Nephron progenitor cell (in vitro differentiated cells): ENCODE data around the gene SUV39H1.

Experiments used
- DNase-seq: peaks from one replicate; pipeline ENCODE4 v3.0.0; 2021
- H3K27ac Mint-ChIP-seq: 2 replicates; pipeline ENCODE4 v1.8.0; 2021; ENCODE audit warnings: mild to moderate bottlenecking, moderate library complexity, mixed read lengths
- H3K27me3 Mint-ChIP-seq: 2 replicates; pipeline ENCODE4 v1.8.0; 2021; ENCODE audit warnings: mild to moderate bottlenecking, low read depth, mixed read lengths; ENCODE audit not compliant: poor library complexity
- H3K36me3 Mint-ChIP-seq: 2 replicates; pipeline ENCODE4 v1.8.0; 2021; ENCODE audit warnings: low read depth, mixed read lengths
- H3K4me1 Mint-ChIP-seq: 2 replicates; pipeline ENCODE4 v1.8.0; 2021; ENCODE audit warnings: mixed read lengths
- H3K4me3 Mint-ChIP-seq: 2 replicates; pipeline ENCODE4 v1.8.0; 2021; ENCODE audit warnings: mild to moderate bottlenecking, moderate library complexity, mixed read lengths
- H3K9me3 Mint-ChIP-seq: 2 replicates; pipeline ENCODE4 v1.8.0; 2021; ENCODE audit warnings: mild to moderate bottlenecking, moderate library complexity, mixed read lengths
- CTCF ChIP-seq: fragments of 200-600 bp; sonication (generic); IDR thresholded peaks from 2 replicates; pipeline ENCODE4 v1.5.0; 2021; ENCODE audit warnings: antibody characterized with exemption

The SUV39H1 gene

GRCh38 chrX:48714573-48714972 is 18.0 kb downstream of the SUV39H1 start:
- Mint-ChIP-seq H3K27ac (no peak overlapping the region), H3K36me3 (peaks cover 6% of the 10 kb centered on the region), H3K4me1 (peaks cover 11% of the 10 kb centered on the region), H3K27me3 (no peaks in the 10 kb centered on the region), H3K9me3 (peaks cover 73% of the 10 kb centered on the region), H3K4me3 (no peak overlapping the region)
- no peak for DNase-seq
- TF ChIP-seq CTCF: no peak

- TF ChIP-seq CTCF: no peak
- no peak for DNase-seq
- peaks cover 73% of the 10 kb centered on the region for H3K9me3 Mint-ChIP-seq
- no peak overlapping the region for H3K27ac Mint-ChIP-seq
- H3K4me1 Mint-ChIP-seq: peaks cover 11% of the 10 kb centered on the region
- H3K27me3 Mint-ChIP-seq: no peaks in the 10 kb centered on the region
- H3K36me3 Mint-ChIP-seq: peaks cover 6% of the 10 kb centered on the region
- no peak overlapping the region for H3K4me3 Mint-ChIP-seq
These were observed 18.5 kb downstream of the SUV39H1 start for GRCh38 chrX:48715072-48715471.

- no peak for DNase-seq
- Mint-ChIP-seq H3K27me3 (no peaks in the 10 kb centered on the region), H3K9me3 (peaks cover 64% of the 10 kb centered on the region), H3K4me1 (peaks cover 11% of the 10 kb centered on the region), H3K27ac (peak overlapping the region; percentile 36), H3K4me3 (no peak overlapping the region), H3K36me3 (no peaks in the 10 kb centered on the region)
- no peak for TF ChIP-seq CTCF
These were observed 19.5 kb downstream of the SUV39H1 start for GRCh38 chrX:48715876-48716502.

GRCh38 chrX:48719958-48720357 is 23.4 kb downstream of the SUV39H1 start:
- no peak overlapping the region for H3K27ac Mint-ChIP-seq
- no peak for DNase-seq
- TF ChIP-seq CTCF: no peak
- H3K4me1 Mint-ChIP-seq: peaks cover under 1% of the 10 kb centered on the region
- peaks cover 3% of the 10 kb centered on the region for H3K27me3 Mint-ChIP-seq
- no peaks in the 10 kb centered on the region for H3K36me3 Mint-ChIP-seq
- no peak overlapping the region for H3K4me3 Mint-ChIP-seq
- H3K9me3 Mint-ChIP-seq: peaks cover 38% of the 10 kb centered on the region

- H3K27ac Mint-ChIP-seq: no peak overlapping the region
- H3K4me3 Mint-ChIP-seq: no peak overlapping the region
- peaks cover 37% of the 10 kb centered on the region for H3K9me3 Mint-ChIP-seq
- H3K4me1 Mint-ChIP-seq: no peaks in the 10 kb centered on the region
- H3K27me3 Mint-ChIP-seq: peaks cover 3% of the 10 kb centered on the region
- TF ChIP-seq CTCF: no peak
- DNase-seq: no peak
- H3K36me3 Mint-ChIP-seq: no peaks in the 10 kb centered on the region
These were observed 24.2 kb downstream of the SUV39H1 start for GRCh38 chrX:48720577-48721250.

GRCh38 chrX:48721916-48722315 is 25.4 kb downstream of the SUV39H1 start:
- Mint-ChIP-seq H3K4me3 (no peak overlapping the region), H3K27me3 (peaks cover 3% of the 10 kb centered on the region), H3K36me3 (no peaks in the 10 kb centered on the region), H3K27ac (no peak overlapping the region), H3K9me3 (peaks cover 38% of the 10 kb centered on the region), H3K4me1 (no peaks in the 10 kb centered on the region)
- DNase-seq: no peak
- no peak for TF ChIP-seq CTCF
